NCI-H2196 (cell line): ENCODE results near the gene PAX8.

Experiments used
- DNase-seq: peaks from one replicate; lab custom pipeline; 2025; ENCODE audit not compliant: unreplicated experiment; lab: John Stamatoyannopoulos, UW

PAX8 gene

DNA sequence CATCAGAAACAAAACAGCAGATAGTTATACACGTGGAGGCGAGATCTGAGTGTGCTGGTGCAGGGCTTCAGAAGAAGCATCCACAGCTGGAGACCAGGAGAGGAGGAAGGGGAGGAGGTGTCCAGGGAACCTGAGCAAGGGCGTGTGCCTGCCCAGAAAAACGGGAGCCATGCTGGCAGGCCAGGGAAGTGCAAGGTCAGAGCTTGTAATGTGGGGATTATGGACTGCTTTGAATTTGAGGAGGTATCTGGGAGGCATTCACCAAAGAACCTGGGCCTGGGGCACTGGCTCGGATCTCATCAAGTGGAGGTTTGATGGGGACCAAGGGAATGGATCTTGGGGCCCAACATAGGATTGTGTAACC lies 92.3 kb downstream of the PAX8 start:
- no peak for DNase-seq

DNA sequence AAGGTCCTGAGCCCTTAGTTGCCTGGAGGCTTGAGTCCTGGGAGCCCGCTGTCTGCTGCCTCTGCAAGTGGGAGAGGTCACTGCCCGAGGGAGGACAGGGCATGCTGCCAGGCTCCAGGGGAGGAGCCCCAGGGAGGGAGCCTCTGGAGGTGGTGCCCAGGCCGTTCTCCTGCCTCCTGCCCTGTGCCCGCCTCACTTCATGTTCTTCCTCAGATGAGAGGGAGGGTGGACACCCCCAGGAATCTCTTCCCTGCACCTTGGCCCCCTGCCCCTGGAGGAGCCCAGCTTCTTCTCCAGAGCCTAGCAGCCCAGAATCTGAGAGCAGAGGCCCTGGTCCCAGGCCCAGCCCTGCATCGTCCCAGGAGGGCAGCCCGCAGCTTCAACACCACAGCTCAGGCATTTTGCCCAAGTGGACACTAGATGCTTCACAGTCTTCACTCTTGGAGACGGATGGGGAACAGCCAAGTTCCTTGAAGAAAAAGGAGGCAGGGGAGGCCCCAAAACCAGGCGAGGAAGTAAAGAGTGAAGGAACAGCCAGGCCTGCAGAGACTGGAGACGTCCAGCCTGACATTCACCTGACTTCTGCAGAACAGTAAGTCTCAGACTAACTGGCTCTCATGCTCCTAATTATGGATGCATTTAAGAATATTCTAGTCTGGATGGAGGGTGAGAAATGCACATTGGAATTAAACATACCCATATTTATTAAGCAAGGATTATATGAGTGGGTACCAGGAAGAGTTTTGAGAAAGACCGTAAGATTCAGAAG lies 92.9 kb downstream of the PAX8 start:
- DNase-seq = no peak

DNA sequence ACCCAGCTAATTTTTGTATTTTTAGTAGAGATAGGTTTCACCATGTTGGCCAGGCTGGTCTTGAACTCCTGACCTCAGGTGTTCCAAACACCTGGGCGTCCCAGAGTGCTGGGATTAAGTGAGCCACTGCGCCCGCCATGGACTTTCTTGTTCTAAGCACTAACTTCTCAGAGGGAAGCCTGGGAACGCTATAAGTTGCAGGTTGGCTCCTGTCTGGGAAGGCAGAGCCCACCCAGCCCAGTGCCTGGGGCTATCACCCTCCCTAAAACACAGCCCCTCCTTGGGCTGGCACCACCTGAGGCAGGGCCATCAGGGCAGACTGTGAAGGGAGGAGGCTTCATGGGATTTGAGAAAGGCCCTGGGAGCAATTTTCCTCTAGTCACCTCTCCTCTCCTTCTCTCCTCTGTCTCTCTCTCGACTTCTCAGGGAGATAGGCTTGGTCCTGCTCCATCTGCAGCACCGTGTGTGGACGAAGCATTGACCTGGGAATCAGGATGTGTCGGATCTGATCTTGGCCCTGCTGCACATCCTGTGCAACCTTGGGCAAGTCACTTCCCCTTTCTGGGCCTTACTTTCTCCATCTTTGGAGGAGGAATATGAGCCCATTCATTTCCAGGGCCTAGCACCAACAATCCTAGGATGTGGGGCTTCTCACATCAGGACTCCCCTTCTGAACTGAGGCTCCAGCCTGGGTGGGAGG lies 94.0 kb downstream of the PAX8 start:
- no peak for DNase-seq

DNA sequence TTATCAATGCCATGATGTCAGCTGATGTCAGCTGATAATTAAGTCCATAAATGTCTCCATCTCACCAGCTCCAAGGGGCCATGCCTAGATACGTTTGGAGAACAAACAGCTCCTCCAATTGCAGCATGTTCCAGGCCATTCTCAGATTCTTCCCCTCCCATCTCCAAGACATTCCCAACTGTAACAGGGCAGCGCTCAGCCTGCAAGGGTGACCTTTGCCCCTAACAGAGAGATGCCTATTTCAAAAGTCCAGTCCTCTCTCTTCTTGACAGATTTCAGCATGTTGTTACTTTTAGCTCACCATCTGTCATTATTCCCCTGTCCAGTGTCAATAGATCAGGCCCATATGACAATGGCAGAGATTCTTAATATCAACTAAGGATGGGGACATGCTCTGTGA lies 95.0 kb downstream of the PAX8 start:
- DNase-seq = no peak

GRCh38 chr2:113183264-113183663 lies 95.5 kb downstream of the PAX8 start:
- DNase-seq = no peak

GRCh38 chr2:113182471-113183260 lies 96.1 kb downstream of the PAX8 start:
- no peak for DNase-seq

DNA sequence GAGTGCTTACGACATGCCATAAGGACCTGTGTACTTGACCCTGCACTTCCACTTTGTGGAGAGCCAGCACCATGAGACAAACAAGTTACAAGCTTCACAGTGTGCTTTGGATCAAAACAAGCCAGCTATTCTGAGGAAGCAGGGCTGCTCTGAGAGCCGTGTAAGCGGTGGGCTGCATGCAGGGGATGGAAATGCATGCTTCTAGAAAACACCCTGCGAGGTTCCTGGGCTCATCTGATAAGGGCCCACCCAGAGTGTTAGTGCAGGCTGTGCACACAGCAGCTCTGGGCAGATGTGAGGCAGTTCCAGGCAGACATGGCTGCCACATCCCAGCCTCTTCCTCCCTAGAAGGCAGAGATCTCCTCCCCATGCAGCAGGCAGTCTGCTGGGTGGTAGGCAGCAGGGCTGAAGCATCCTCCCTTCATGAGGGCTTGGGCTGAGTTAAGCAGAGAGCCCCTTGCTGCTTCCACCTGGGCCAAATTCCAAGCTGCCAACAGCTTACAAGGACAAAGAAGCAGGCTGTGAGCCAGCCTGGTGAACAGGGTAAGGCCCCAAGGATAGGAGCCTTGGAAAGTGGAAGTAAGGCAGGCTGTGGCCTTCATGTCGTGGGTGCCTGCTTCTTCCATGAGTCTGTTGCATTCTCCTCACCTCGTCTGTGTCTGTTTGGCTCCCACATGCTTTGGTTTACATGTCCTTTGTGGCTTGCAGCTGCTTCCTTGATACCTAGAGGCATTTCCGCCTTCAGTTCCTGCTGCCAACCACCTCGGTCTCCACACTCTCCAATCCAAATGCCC lies 97.3 kb downstream of the PAX8 start:
- DNase-seq = no peak

DNA sequence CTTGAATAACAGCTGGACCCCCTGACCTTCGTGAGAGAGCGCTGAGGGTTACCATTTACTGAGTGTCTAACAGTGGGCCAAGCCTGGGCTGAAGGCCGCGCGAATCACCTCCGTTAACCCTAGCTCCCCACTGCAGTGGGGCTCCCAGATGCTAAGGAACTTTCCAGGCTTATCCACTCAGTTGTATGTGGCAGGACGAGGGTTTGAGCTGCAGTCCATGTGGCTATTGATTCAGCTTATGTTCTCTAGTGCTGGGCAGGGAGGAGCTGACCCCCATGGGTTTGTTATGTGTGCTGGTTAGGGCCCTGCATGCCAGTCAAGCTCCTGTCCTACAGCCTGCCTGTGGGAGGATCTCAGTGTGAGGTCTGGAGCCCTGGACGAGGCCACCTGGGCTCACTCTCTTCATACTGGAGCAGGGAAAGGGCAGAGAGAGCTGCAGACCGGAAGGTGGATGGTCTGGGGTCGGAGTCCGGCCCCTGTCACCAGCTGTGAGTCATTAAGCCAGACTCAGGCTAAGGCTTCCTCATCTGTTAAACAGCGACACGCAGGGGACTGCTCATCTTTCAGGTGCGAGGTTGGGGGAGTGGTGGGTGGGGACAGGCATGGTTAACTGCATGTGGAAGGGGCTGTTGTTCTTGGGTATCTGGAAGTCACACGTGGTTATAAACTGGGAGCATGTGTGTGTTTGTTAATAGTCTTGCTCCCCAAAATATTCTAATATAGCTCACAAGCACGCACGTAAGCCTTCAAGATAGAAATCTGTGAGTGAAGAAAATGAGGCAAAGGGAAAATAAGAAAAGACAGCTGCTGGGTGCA lies 98.4 kb downstream of the PAX8 start:
- DNase-seq = no peak

GRCh38 chr2:113179446-113180045 lies 99.2 kb downstream of the PAX8 start:
- DNase-seq = no peak

GRCh38 chr2:113178891-113179290 lies 99.8 kb downstream of the PAX8 start:
- no peak for DNase-seq

- no peak for DNase-seq
Observed at GRCh38 chr2:113178069-113178746, 100.5 kb downstream of the PAX8 start.

DNA sequence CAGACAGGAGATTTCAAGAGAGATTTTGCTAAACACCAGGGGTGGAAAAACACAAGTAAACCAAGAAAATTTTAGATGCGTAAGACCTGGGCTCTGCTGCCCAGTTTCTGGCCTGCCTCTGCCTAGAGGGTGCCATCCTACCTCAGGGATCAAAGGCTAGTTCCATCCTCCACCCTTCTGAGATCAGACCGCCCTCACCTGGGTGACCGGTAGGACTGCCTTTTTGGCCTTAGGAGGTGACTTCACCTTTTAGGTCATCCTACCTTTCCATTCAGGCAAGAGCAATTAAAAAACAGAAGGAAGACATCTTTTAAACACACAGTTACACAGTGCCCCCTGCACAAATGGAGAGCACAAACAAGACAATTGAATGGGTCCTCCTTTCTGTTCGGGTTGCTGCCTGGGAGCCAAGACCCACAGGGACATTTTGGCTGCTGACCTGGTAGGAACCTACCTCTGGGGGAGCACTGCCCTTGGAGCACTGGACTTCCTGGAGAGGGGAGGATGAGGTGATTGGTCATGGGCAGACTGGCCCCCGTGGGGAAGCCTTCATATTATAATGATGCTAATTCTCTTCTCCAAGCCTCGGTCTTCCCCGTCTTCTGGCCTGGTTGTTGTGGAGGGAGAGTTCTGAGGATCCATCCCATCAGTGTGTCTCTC lies 101.9 kb downstream of the PAX8 start:
- no peak for DNase-seq

- no peak for DNase-seq
Observed at GRCh38 chr2:113175736-113176695, 102.7 kb downstream of the PAX8 start.

DNA sequence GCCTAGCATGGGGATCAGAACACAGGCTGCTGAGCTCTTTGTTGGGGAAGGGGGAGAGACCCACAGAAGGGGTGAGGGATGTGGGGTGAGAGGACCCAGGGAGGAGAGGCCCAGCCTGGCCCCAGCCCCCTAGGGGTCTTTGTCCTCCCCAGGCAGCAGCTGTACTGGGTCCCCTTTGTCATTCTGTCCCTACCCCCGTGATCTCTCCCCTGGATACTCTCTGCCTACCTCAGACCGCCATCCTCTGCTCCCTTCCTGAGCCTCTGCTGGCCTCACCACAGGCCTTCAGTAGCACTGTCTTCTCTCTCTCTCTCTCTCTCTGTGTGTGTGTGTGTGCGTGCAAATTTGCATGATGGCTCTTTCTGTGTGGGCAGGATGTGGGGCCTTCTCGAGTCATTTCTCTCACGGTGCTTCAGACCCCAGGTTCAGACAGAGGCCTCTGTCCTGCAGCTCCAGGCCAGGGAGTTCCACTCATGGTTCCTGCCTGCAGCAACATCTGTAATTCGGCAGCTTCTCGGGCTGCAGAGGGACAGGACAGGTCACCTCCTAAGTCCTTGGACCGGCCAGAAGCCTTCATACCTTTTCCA lies 103.6 kb downstream of the PAX8 start:
- no peak for DNase-seq

- DNase-seq = no peak
Observed at GRCh38 chr2:113174376-113174750, 104.4 kb downstream of the PAX8 start.

GRCh38 chr2:113173542-113174375 lies 105.0 kb downstream of the PAX8 start, which contains the start of gene PSD4:
Gene PSD4, plus strand, starts transcription at chr2:113173971. Its CDS starts 8,486 bp downstream, at chr2:113182457.
- DNase-seq = no peak
